Psoas muscle (tissue), 8 donors: ENCODE data around the gene FRAT2. TPM values are rescaled to one million over a fixed set of nuclear protein-coding genes. Genes with fewer than 3 reads are reported as not detected.

ENCODE experiments used
- ATAC-seq, 4 donors: fragments of 200-7000 bp; cut with Tn5 transposase; one replicate each; pipeline ENCODE4 v1.9.1; 2020; ENCODE audit warnings: moderate library complexity in 3 of 4, mild to moderate bottlenecking in 2 of 4
- DNase-seq, 2 donors: peaks; one replicate each; pipeline ENCODE4 v3.0.0-alpha.2; 2020
- H3K27ac ChIP-seq: fragments of 200-600 bp; one replicate; pipeline ENCODE4 v1.8.0; 2022
- H3K27me3 ChIP-seq, 3 donors: fragments of 200-600 bp in 1 of 3; one replicate each; pipeline versions ENCODE4 v1.6.1 to v1.8.0; 2013 to 2022; ENCODE audit warnings: low read length in 2 of 3, mild to moderate bottlenecking in 2 of 3, moderate library complexity in 1 of 3; ENCODE audit not compliant: insufficient read depth in 3 of 3
- H3K36me3 ChIP-seq, 2 donors: fragments of 200-600 bp in 1 of 2; one replicate each; pipeline versions ENCODE4 v1.6.1 to v1.8.0; 2013 to 2022; ENCODE audit warnings: low read depth in 1 of 2, mild to moderate bottlenecking in 1 of 2, moderate library complexity in 1 of 2; ENCODE audit not compliant: insufficient read depth in 1 of 2
- H3K4me1 ChIP-seq: fragments of 200-600 bp; one replicate; pipeline ENCODE4 v1.8.0; 2022
- H3K4me3 ChIP-seq: fragments of 200-600 bp; one replicate; pipeline ENCODE4 v1.8.0; 2022; ENCODE audit warnings: mild to moderate bottlenecking
- H3K9me3 ChIP-seq: fragments of 200-600 bp; one replicate; pipeline ENCODE4 v1.8.0; 2022
- WGBS, 3 donors: extraction: QIAGEN DNeasy Blood & Tissue Kit; methylation state at CpG; one replicate each; pipeline versions ENCODE4 v1.1.6 to v1.1.7; 2013; 5-methylcytosine and 5-hydroxymethylcytosine counted together
- intact Hi-C, 2 donors: fragments of 100-400 bp; cut with DNase I; formaldehyde crosslinking; loops; one replicate each; pipeline versions ENCODE4 v1.11.0 to v1.14.2; 2022
- polyA plus RNA-seq, 3 donors: library from polyadenylated mRNA; stranded (reverse); fragments of 200-250 nt; gene quantifications; one replicate each; pipeline ENCODE4 v1.2.3, GENCODE V29; 2013
- total RNA-seq, 4 donors: library from RNA; stranded (reverse); fragmentation: NEBNext Ultra II Directional in 2 of 4; extraction: Animal tissue kit (Norgen Biotek cat#: 25700) in 2 of 4; gene quantifications; one replicate each; pipeline versions ENCODE4 v1.2.1 to v1.2.4, GENCODE V29; 2021 to 2023
- TF ChIP-seq, protein P1 (sequence below): fragments of 200-600 bp; IDR thresholded peaks from one replicate; pipeline ENCODE4 v1.8.0; 2022; ENCODE audit warnings: antibody characterized with exemption
- donor health status: healthy with polysubstance abuse.
- donor health status: DM: no; HTN: no; CAD: no; lungs with moderate emphysema.
- donor health status: Bipolar disorder and iron deficiency.
- donor health status: healthy.
- donor health status: DM: yes; HTN: yes; CAD: no.
- donor health status: DM: no; HTN: no; CAD: no.
- donor health status: DM: no; HTN: no; CAD: no.
- donor health status: DM: yes; HTN: yes; CAD: no.

Gene FRAT2
- total and polyA plus RNA-seq, 7 donors: 3.2 to 28.4 (median 7.3) TPM

- peak overlapping the region; percentile 15 for H3K27ac ChIP-seq
- TF ChIP-seq, protein P1, sequence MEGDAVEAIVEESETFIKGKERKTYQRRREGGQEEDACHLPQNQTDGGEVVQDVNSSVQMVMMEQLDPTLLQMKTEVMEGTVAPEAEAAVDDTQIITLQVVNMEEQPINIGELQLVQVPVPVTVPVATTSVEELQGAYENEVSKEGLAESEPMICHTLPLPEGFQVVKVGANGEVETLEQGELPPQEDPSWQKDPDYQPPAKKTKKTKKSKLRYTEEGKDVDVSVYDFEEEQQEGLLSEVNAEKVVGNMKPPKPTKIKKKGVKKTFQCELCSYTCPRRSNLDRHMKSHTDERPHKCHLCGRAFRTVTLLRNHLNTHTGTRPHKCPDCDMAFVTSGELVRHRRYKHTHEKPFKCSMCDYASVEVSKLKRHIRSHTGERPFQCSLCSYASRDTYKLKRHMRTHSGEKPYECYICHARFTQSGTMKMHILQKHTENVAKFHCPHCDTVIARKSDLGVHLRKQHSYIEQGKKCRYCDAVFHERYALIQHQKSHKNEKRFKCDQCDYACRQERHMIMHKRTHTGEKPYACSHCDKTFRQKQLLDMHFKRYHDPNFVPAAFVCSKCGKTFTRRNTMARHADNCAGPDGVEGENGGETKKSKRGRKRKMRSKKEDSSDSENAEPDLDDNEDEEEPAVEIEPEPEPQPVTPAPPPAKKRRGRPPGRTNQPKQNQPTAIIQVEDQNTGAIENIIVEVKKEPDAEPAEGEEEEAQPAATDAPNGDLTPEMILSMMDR: no peak
- no peak overlapping the region for H3K4me3 ChIP-seq
- H3K27me3 ChIP-seq: no peaks in the 10 kb centered on the region
- WGBS, 3 donors: 83 to 87% (median 87%) methylated on average over 19 of the region's 19 CpGs
- DNase-seq (no peak), ATAC-seq (no peak)
- H3K9me3 ChIP-seq: no peaks in the 10 kb centered on the region
- H3K36me3 ChIP-seq: peaks cover 14 to 97% of the 10 kb centered on the region in 2 donors
- H3K4me1 ChIP-seq: no peaks in the 10 kb centered on the region
- intact Hi-C loops: no loop called here
These were observed 31.3 kb upstream of the FRAT2 start for GRCh38 chr10:97365761-97366351.

DNA sequence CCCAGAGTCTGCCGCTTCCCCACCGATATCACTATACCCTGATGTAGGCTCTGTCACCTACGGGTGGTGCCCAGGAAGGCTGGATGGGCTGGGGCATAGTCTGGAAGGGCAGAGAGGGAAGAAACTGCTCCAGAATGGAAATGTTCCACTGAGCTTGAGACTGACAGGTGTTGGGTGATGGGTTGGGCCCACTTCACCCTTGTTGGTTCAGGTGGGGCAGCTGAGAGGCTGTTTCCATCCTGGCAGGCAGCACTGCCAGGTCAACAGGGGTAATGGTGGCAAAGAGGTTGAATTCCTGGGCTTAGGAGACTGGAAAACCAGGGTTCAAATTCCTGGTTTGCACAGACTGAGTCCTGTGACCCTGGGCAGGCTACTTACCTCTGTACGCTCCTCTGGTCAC is 28.5 kb upstream of the FRAT2 start:
- intact Hi-C loops: no loop called here
- ATAC-seq (peak in 2 of 4 donors; percentile 12 to 34), DNase-seq (no peak)
- Histone ChIP-seq H3K4me3 (no peak overlapping the region), H3K9me3 (no peaks in the 10 kb centered on the region), H3K4me1 (no peaks in the 10 kb centered on the region), H3K27me3 (no peaks in the 10 kb centered on the region), H3K36me3 (peaks cover 19 to 97% of the 10 kb centered on the region in 2 donors), H3K27ac (no peak overlapping the region)
- 43 to 71% (median 70%) methylated on average over 4 of the region's 4 CpGs for WGBS, 3 donors
- TF ChIP-seq, protein P1: no peak

DNA sequence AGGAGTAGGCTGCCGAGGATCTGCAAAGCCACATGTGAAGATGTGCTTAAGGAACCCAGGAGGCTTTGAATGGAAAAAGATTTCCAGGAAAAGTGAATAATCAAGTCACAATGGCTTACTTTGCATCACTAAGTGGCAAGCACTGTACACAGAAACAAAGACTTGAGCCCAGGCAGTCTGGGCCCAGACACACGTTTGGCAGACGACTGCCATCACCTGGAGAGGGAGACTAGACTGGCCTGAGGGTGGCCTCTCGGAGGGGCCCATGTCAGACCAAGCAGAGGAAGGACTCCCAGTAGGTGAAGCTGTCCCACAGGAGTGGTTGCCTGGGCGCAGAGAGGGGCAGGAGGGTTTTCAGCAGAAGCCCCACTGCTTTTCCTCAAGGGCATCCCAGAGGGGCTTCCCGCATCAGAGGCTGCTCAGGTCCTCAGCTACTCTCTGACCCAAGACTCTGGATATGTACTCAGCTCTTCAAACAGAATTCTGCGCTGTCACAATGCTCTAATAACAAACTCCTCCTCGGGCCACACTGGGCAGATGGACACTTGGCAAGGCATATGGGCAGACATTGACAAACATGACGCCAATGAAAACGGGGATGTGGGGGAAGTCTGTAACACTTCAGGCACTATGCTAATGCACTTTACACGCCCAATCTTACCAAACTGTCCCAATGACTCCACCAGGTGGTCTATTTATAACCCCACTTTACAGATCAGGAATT is 27.9 kb upstream of the FRAT2 start:
- DNase-seq (no peak), ATAC-seq (peak in 2 of 4 donors; percentile 18 to 28)
- Histone ChIP-seq H3K9me3 (no peaks in the 10 kb centered on the region), H3K4me3 (no peak overlapping the region), H3K27ac (no peak overlapping the region), H3K36me3 (peaks cover 19 to 97% of the 10 kb centered on the region in 2 donors), H3K27me3 (no peaks in the 10 kb centered on the region), H3K4me1 (no peaks in the 10 kb centered on the region)
- intact Hi-C loops: no loop called here
- TF ChIP-seq, protein P1: no peak
- WGBS, 3 donors: 60 to 77% (median 67%) methylated on average over 11 of the region's 11 CpGs

DNA sequence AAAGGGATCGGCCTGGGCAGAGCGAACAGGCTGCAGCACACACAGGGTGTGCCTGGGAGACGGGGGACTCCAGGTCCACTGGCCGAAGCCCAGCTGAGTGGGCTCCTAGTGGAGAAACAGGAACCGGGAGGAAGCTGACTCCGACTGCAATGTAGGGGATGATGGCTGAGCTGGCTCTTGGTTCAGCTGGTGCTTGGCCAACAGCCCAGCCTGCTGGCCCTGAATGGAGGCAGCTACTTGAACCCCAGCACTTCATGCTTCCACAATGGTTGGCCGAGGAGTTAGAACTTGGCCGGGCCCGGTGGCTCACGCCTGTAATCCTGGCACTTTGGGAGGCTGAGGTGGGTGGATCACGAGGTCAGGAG is 27.0 kb upstream of the FRAT2 start:
- Histone ChIP-seq H3K9me3 (no peaks in the 10 kb centered on the region), H3K27me3 (no peaks in the 10 kb centered on the region), H3K4me3 (no peak overlapping the region), H3K4me1 (no peaks in the 10 kb centered on the region), H3K27ac (no peak overlapping the region), H3K36me3 (peaks cover 17 to 97% of the 10 kb centered on the region in 2 donors)
- no peak for DNase-seq
- intact Hi-C loops: no loop called here
- no peak for ATAC-seq
- TF ChIP-seq, protein P1: no peak
- 37 to 54% (median 53%) methylated on average over 11 of the region's 11 CpGs for WGBS, 3 donors
